ENCODE results near the gene SFT2D1. TPM values are rescaled to one million over a fixed set of nuclear protein-coding genes. Genes with fewer than 3 reads are reported as not detected.

Gene SFT2D1
- total and polyA plus RNA-seq, 2 of the 4 experiments (the other 2 are of a cell fraction) = 10.2 to 45.8 TPM

- POLR2A ChIA-PET (ENCODE audit: unreplicated experiment) = no interaction called here
- peaks cover 0 to 5% of the 10 kb centered on the region in 2 experiments; a peak in 2 of 4 replicates for H3K79me1 ChIP-seq (ENCODE audit: low read depth in 1 of 2, low read length in 2 of 2)
- peak; percentile 99 for ATAC-seq (ENCODE audit: low read depth)
Measured at GRCh38 chr6:166382933-166383801, 40.8 kb upstream of the SFT2D1 start, which contains the start of gene MPC1. TSS of gene MPC1 (minus strand) at chr6:166382940. CDS start at chr6:166382876, 64 bp downstream.

More at GRCh38 chr6:166382933-166383801, 40.8 kb upstream of the SFT2D1 start, which contains the start of gene MPC1:
- Histone ChIP-seq H3K18ac (ENCODE audit: low read depth, low read length) (no peak within 1 kb of the TSS), H4K91ac (ENCODE audit: insufficient read depth, low read depth, low read length) (no peak within 1 kb of the TSS), H3K27me3 (ENCODE audit: control insufficient read depth, insufficient read depth, low read length) (no peaks in the 10 kb centered on the region; the same call in 1 of the 2 replicates), H3K36me3 (ENCODE audit: control insufficient read depth, insufficient read depth, low read length) (no peaks in the 10 kb centered on the region), H3K23ac (ENCODE audit: low read depth, low read length) (no peak within 1 kb of the TSS; the same call in 1 of the 2 replicates), H3K27ac (ENCODE audit: insufficient read depth, low read length) (peak within 1 kb of the TSS; percentile 17), H4K8ac (ENCODE audit: low read depth in 2 of 2, low read length in 2 of 2) (peak within 1 kb of the TSS in 1 of 2 experiments; percentile 77; a peak in 1 of 4 replicates), H2BK15ac (ENCODE audit: low read depth, low read length) (no peak within 1 kb of the TSS), H3K9me3 (ENCODE audit: control insufficient read depth, insufficient read depth, low read length) (no peaks in the 10 kb centered on the region), H4K5ac (ENCODE audit: low read depth, low read length) (no peak within 1 kb of the TSS), H3K9me1 (ENCODE audit: insufficient read depth, low read length) (no peaks in the 10 kb centered on the region), H2AK9ac (replicated peaks; ENCODE audit: low read depth, low read length, poor library complexity) (peak within 1 kb of the TSS; percentile 89), H4K20me1 (ENCODE audit: insufficient read depth, low read length) (no peaks in the 10 kb centered on the region), H2AK5ac (ENCODE audit: low read depth, low read length) (no peak within 1 kb of the TSS; the same call in 1 of the 2 replicates), H3K4me2 (ENCODE audit: low read depth, low read length) (peak within 1 kb of the TSS; percentile 95), H3K56ac (ENCODE audit: extremely low read depth, insufficient read depth, low read length) (peak within 1 kb of the TSS; percentile 61; the same call in 1 of the 2 replicates), H2BK120ac (ENCODE audit: low read depth, low read length) (no peak within 1 kb of the TSS), H2BK20ac (ENCODE audit: low read depth, low read length) (no peak within 1 kb of the TSS), H3K4me3 (ENCODE audit: insufficient read depth, low read depth, low read length) (peak within 1 kb of the TSS; percentile 87), H2AFZ (replicated peaks; ENCODE audit: low read length, poor library complexity) (peak within 1 kb of the TSS; percentile 99), H3K9ac (ENCODE audit: low read depth, low read length) (peak within 1 kb of the TSS; percentile 58), H3K4ac (ENCODE audit: low read depth, low read length) (peak within 1 kb of the TSS; percentile 6; the same call in 1 of the 2 replicates), H3K4me1 (ENCODE audit: control insufficient read depth, insufficient read depth, low read length) (no peaks in the 10 kb centered on the region), H2BK5ac (ENCODE audit: low read depth, low read length, poor library complexity, severe bottlenecking) (no peak within 1 kb of the TSS), H3K14ac (replicated peaks; ENCODE audit: low read depth, low read length) (0 out of 2 replicates have a peak within 1 kb of the TSS, but pooled peaks have one; percentile 1)
- dilution Hi-C loops (cut with HindIII; ENCODE audit: low sequenced_read_pairs, unreplicated experiment) (no loop called here), in situ Hi-C loops (cut with MboI; ENCODE audit: low sequenced_read_pairs) (no loop called here), intact Hi-C loops (cut with micrococcal nuclease) (loop anchor here (1.0 to 5.0 kb wide), 3 partner anchors 40 to 106 kb away; partner anchors contain the start of gene SFT2D1)
- WGBS, 2 experiments (ENCODE audit: extremely low coverage in 2 of 2, insufficient read length in 1 of 2) = 1% methylated on average over 71 of the region's 94 CpGs; no CpG with 5 or more reads in 1 of the 2 experiments
- CTCF ChIA-PET = no interaction called here
- BruUV-seq (replicated peaks) = no TSS peak
- DNase-seq = peak; percentile 92
- TF ChIP-seq, protein P1, sequence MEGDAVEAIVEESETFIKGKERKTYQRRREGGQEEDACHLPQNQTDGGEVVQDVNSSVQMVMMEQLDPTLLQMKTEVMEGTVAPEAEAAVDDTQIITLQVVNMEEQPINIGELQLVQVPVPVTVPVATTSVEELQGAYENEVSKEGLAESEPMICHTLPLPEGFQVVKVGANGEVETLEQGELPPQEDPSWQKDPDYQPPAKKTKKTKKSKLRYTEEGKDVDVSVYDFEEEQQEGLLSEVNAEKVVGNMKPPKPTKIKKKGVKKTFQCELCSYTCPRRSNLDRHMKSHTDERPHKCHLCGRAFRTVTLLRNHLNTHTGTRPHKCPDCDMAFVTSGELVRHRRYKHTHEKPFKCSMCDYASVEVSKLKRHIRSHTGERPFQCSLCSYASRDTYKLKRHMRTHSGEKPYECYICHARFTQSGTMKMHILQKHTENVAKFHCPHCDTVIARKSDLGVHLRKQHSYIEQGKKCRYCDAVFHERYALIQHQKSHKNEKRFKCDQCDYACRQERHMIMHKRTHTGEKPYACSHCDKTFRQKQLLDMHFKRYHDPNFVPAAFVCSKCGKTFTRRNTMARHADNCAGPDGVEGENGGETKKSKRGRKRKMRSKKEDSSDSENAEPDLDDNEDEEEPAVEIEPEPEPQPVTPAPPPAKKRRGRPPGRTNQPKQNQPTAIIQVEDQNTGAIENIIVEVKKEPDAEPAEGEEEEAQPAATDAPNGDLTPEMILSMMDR (conservative IDR thresholded peaks at IDR 0.05; ENCODE audit: low read depth, low read length) = no peak
- TF ChIP-seq POLR2A (IDR thresholded peaks at IDR 0.05; ENCODE audit: low read depth, low read length) (no peak), BHLHE40 (IDR thresholded peaks at IDR 0.05; ENCODE audit: low read depth, low read length) (peak; percentile 86; the same call in 1 of the 2 replicates), RCOR1 (IDR thresholded peaks at IDR 0.05; ENCODE audit: insufficient replicate concordance, low read length) (no peak), ELK1 (IDR thresholded peaks at IDR 0.05; ENCODE audit: borderline replicate concordance, low read depth, low read length) (no peak), CHD1 (IDR thresholded peaks at IDR 0.05; ENCODE audit: low read depth, low read length) (no peak), MXI1 (IDR thresholded peaks at IDR 0.05; ENCODE audit: borderline replicate concordance, low read depth, low read length) (peak; percentile 72), FOS (IDR thresholded peaks at IDR 0.05; ENCODE audit: low read depth, low read length) (peak; percentile 21; the same call in 1 of the 2 replicates), MAFK (IDR thresholded peaks at IDR 0.05; ENCODE audit: low read depth, low read length) (no peak), MAZ (IDR thresholded peaks at IDR 0.05; ENCODE audit: borderline replicate concordance, low read depth, low read length) (peak; percentile 88; the same call in 1 of the 2 replicates)
- TF ChIP-seq, protein P2, sequence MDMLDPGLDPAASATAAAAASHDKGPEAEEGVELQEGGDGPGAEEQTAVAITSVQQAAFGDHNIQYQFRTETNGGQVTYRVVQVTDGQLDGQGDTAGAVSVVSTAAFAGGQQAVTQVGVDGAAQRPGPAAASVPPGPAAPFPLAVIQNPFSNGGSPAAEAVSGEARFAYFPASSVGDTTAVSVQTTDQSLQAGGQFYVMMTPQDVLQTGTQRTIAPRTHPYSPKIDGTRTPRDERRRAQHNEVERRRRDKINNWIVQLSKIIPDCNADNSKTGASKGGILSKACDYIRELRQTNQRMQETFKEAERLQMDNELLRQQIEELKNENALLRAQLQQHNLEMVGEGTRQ (IDR thresholded peaks at IDR 0.05; ENCODE audit: low read depth, low read length) = peak; percentile 71
